Measurements from ENCODE around the gene KIF5A.
"Not testable (repeated sequence)": the region's sequence is repeated elsewhere in the genome, so short reads cannot be mapped to it uniquely, and the experiment has no call there.

DNA sequence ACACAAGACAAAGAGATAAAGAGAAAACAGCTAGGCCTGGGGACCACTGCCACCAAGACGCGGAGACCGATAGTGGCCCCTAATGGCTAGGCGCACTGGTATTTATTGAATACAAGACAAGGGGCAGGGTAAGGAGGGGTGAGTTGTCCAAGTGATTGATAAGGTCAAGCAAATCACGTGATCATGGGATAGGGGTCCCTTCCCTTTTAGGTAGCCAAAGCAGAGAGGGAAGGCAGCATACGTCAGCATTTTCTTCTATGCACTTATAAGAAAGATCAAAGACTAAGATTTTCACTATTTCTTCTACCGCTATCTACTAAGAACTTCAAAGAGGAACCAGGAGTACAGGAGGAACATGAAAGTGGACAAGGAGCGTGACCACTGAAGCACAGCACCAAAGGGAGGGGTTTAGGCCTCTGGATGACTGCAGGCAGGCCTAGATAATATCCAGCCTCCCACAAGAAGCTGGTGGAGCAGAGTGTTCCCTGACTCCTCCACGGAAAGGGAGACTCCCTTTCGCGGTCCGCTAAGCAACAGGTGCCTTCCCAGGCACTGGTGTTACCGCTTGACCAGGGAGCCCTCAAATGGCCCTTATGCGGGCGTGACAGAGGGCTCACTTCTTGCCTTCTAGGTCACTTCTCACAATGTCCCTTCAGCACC lies 39.2 kb downstream of the KIF5A start:
- TF ChIP-seq, protein P1, sequence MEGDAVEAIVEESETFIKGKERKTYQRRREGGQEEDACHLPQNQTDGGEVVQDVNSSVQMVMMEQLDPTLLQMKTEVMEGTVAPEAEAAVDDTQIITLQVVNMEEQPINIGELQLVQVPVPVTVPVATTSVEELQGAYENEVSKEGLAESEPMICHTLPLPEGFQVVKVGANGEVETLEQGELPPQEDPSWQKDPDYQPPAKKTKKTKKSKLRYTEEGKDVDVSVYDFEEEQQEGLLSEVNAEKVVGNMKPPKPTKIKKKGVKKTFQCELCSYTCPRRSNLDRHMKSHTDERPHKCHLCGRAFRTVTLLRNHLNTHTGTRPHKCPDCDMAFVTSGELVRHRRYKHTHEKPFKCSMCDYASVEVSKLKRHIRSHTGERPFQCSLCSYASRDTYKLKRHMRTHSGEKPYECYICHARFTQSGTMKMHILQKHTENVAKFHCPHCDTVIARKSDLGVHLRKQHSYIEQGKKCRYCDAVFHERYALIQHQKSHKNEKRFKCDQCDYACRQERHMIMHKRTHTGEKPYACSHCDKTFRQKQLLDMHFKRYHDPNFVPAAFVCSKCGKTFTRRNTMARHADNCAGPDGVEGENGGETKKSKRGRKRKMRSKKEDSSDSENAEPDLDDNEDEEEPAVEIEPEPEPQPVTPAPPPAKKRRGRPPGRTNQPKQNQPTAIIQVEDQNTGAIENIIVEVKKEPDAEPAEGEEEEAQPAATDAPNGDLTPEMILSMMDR (IDR thresholded peaks at IDR 0.05) = not testable (repeated sequence)
- TF ChIP-seq NRF1 (IDR thresholded peaks at IDR 0.05; ENCODE audit: low read depth, low read length); SIN3A (IDR thresholded peaks at IDR 0.05; ENCODE audit: borderline replicate concordance, low read depth, low read length); RCOR1 (IDR thresholded peaks at IDR 0.05; ENCODE audit: low read length); POLR2AphosphoS5 (IDR thresholded peaks at IDR 0.05; ENCODE audit: low read depth, low read length); EP300 (IDR thresholded peaks at IDR 0.05; ENCODE audit: borderline replicate concordance in 1 of 2, low read depth in 1 of 2, low read length in 1 of 2); NFIC (IDR thresholded peaks at IDR 0.05; ENCODE audit: borderline replicate concordance); TAF1 (IDR thresholded peaks at IDR 0.05; ENCODE audit: borderline replicate concordance, low read depth, low read length); ELF1 (IDR thresholded peaks at IDR 0.05); SMC3 (IDR thresholded peaks at IDR 0.05; ENCODE audit: low read depth, low read length): not testable (repeated sequence)
- TF ChIP-seq, protein P2, sequence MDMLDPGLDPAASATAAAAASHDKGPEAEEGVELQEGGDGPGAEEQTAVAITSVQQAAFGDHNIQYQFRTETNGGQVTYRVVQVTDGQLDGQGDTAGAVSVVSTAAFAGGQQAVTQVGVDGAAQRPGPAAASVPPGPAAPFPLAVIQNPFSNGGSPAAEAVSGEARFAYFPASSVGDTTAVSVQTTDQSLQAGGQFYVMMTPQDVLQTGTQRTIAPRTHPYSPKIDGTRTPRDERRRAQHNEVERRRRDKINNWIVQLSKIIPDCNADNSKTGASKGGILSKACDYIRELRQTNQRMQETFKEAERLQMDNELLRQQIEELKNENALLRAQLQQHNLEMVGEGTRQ (IDR thresholded peaks at IDR 0.05; ENCODE audit: borderline replicate concordance, low read depth, low read length) = not testable (repeated sequence)
- TF ChIP-seq, protein P3, sequence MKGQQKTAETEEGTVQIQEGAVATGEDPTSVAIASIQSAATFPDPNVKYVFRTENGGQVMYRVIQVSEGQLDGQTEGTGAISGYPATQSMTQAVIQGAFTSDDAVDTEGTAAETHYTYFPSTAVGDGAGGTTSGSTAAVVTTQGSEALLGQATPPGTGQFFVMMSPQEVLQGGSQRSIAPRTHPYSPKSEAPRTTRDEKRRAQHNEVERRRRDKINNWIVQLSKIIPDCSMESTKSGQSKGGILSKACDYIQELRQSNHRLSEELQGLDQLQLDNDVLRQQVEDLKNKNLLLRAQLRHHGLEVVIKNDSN (IDR thresholded peaks at IDR 0.05; ENCODE audit: borderline replicate concordance, low read depth) = not testable (repeated sequence)
- TF ChIP-seq, protein P4, sequence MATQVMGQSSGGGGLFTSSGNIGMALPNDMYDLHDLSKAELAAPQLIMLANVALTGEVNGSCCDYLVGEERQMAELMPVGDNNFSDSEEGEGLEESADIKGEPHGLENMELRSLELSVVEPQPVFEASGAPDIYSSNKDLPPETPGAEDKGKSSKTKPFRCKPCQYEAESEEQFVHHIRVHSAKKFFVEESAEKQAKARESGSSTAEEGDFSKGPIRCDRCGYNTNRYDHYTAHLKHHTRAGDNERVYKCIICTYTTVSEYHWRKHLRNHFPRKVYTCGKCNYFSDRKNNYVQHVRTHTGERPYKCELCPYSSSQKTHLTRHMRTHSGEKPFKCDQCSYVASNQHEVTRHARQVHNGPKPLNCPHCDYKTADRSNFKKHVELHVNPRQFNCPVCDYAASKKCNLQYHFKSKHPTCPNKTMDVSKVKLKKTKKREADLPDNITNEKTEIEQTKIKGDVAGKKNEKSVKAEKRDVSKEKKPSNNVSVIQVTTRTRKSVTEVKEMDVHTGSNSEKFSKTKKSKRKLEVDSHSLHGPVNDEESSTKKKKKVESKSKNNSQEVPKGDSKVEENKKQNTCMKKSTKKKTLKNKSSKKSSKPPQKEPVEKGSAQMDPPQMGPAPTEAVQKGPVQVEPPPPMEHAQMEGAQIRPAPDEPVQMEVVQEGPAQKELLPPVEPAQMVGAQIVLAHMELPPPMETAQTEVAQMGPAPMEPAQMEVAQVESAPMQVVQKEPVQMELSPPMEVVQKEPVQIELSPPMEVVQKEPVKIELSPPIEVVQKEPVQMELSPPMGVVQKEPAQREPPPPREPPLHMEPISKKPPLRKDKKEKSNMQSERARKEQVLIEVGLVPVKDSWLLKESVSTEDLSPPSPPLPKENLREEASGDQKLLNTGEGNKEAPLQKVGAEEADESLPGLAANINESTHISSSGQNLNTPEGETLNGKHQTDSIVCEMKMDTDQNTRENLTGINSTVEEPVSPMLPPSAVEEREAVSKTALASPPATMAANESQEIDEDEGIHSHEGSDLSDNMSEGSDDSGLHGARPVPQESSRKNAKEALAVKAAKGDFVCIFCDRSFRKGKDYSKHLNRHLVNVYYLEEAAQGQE (IDR thresholded peaks at IDR 0.05; ENCODE audit: low read depth, low read length) = not testable (repeated sequence)
